HCT116 (cell line): Measurements from ENCODE around the gene NTSR2. TPM values are rescaled to one million over a fixed set of nuclear protein-coding genes. Genes with fewer than 3 reads are reported as not detected.

Experiments used
- ATAC-seq: fragments of 200-7000 bp; cut with Tn5 transposase; 2 replicates; pipeline ENCODE4 v1.9.1; 2020; ENCODE audit warnings: mild to moderate bottlenecking, moderate library complexity
- BruUV-seq: library from RNA; stranded (reverse); fragments of 400-500 nt; replicated peaks from 2 replicates; lab custom pipeline; 2021; lab: Mats Ljungman, UMichigan
- CTCF ChIA-PET: fragments of 300-600 bp; sonication (Branson Sonifier 250); formaldehyde crosslinking; loops from one replicate; lab custom pipeline; 2021; ENCODE audit warnings: antibody characterized with exemption; lab: Charles Lee
- POLR2A ChIA-PET: fragments of 300-600, 350-600 bp; sonication (Branson Sonifier 250); formaldehyde crosslinking; loops from one replicate; lab custom pipeline; 2021; ENCODE audit warnings: antibody characterized with exemption; lab: Charles Lee
- RAD21 ChIA-PET, 2 experiments: fragments of 300-600 bp; sonication (Branson Sonifier 250); formaldehyde crosslinking; loops; one replicate each; lab custom pipeline; 2023; ENCODE audit warnings: low total read pairs in 2 of 2; ENCODE audit not compliant: uncharacterized antibody in 2 of 2, unreplicated experiment in 2 of 2, low non-redundant PET in 1 of 2; lab: Charles Lee
- DNase-seq: peaks from one replicate; pipeline ENCODE4 v3.0.0-alpha.2; 2010; ENCODE audit warnings: low read depth, low spot score
- H2AFZ ChIP-seq: fragments of 200-600 bp; shearing (Covaris generic), sonication (generic); 2 replicates; pipeline ENCODE4 v1.6.1; 2017; ENCODE audit warnings: low read depth, mixed run types, mixed read lengths, antibody characterized with exemption, low read length; ENCODE audit not compliant: poor library complexity, severe bottlenecking
- H3K27ac ChIP-seq: 2 replicates; pipeline ENCODE4 v1.5.1; 2012; ENCODE audit warnings: low read depth, low read length
- H3K27me3 ChIP-seq: fragments of 200-600 bp; sonication (generic); 2 replicates; pipeline ENCODE4 v1.6.1; 2016; ENCODE audit warnings: mixed run types, low read length, mixed read lengths; ENCODE audit not compliant: insufficient read depth
- H3K36me3 ChIP-seq, 2 experiments: fragments of 200-500 bp in 1 of 2; fragments of 200-600 bp in 1 of 2; sonication (Bioruptor generic) in 1 of 2; sonication (generic) in 1 of 2; 2 replicates each; pipeline versions ENCODE4 v1.5.1 to v1.6.1; 2014 to 2016; ENCODE audit warnings: low read length in 2 of 2, inconsistent platforms in 1 of 2, mixed read lengths in 1 of 2, mixed run types in 1 of 2; ENCODE audit not compliant: insufficient read depth in 2 of 2, control insufficient read depth in 1 of 2
- H3K4me1 ChIP-seq, 2 experiments: fragments of 200-600 bp in 1 of 2; sonication (generic) in 1 of 2; 2 replicates each; pipeline versions ENCODE4 v1.5.1 to v1.6.1; 2012 to 2017; ENCODE audit warnings: low read length in 2 of 2, inconsistent platforms in 1 of 2, mild to moderate bottlenecking in 1 of 2, mixed read lengths in 1 of 2, mixed run types in 1 of 2, moderate library complexity in 1 of 2; ENCODE audit not compliant: insufficient read depth in 2 of 2, control insufficient read depth in 1 of 2
- H3K4me2 ChIP-seq: fragments of 200-600 bp; sonication (generic); 2 replicates; pipeline ENCODE4 v1.6.1; 2017; ENCODE audit warnings: mixed run types, low read length, mixed read lengths
- H3K4me3 ChIP-seq, 2 experiments: fragments of 200-600 bp in 1 of 2; sonication (generic) in 1 of 2; replicated peaks in 1 of 2; 2 replicates each; pipeline ENCODE4 v1.5.1; 2011 to 2016; ENCODE audit warnings: low read length in 2 of 2, control low read depth in 1 of 2, low read depth in 1 of 2, mild to moderate bottlenecking in 1 of 2, mixed read lengths in 1 of 2, mixed run types in 1 of 2
- H3K79me2 ChIP-seq: fragments of 200-600 bp; sonication (generic); 2 replicates; pipeline ENCODE4 v1.6.1; 2017; ENCODE audit warnings: mild to moderate bottlenecking, mixed run types, low read length, moderate library complexity, mixed read lengths; ENCODE audit not compliant: insufficient read depth
- H3K9ac ChIP-seq: fragments of 200-600 bp; sonication (generic); 2 replicates; pipeline ENCODE4 v1.6.1; 2016; ENCODE audit warnings: low read length, mixed read lengths
- H3K9me2 ChIP-seq: fragments of 200-600 bp; sonication (generic), shearing (Covaris generic); 2 replicates; pipeline ENCODE4 v1.6.1; 2017; ENCODE audit warnings: mixed run types, mild to moderate bottlenecking, moderate library complexity; ENCODE audit not compliant: insufficient read depth
- H3K9me3 ChIP-seq, 2 experiments: fragments of 200-500 bp in 1 of 2; fragments of 200-600 bp in 1 of 2; sonication (Bioruptor generic) in 1 of 2; sonication (generic) in 1 of 2; 2 replicates each; pipeline ENCODE4 v1.6.1; 2014 to 2017; ENCODE audit warnings: low read length in 2 of 2, mixed read lengths in 2 of 2, inconsistent platforms in 1 of 2, low read depth in 1 of 2, mild to moderate bottlenecking in 1 of 2, mixed run types in 1 of 2, moderate library complexity in 1 of 2; ENCODE audit not compliant: control insufficient read depth in 1 of 2, insufficient read depth in 1 of 2
- H4K20me1 ChIP-seq: fragments of 200-600 bp; sonication (generic), shearing (Covaris generic); 2 replicates; pipeline ENCODE4 v1.6.1; 2017; ENCODE audit warnings: mixed run types, mild to moderate bottlenecking, moderate library complexity; ENCODE audit not compliant: insufficient read depth
- CBX3 ChIP-seq: IDR thresholded peaks from 2 replicates; pipeline ENCODE4 v1.6.1; 2012; ENCODE audit warnings: low read depth
- EGR1 ChIP-seq: IDR thresholded peaks from 2 replicates; pipeline ENCODE4 v1.6.1; 2012; ENCODE audit warnings: low read depth
- EZH2 ChIP-seq: fragments of 200-600 bp; sonication (generic); IDR thresholded peaks from 2 replicates; pipeline ENCODE4 v1.6.1; 2017; ENCODE audit warnings: antibody characterized with exemption, mixed run types
- FOSL1 ChIP-seq: IDR thresholded peaks from 2 replicates; pipeline ENCODE4 v1.6.1; 2012; ENCODE audit warnings: low read depth
- JUND ChIP-seq: IDR thresholded peaks from 2 replicates; pipeline ENCODE4 v1.6.1; 2012
- SIN3A ChIP-seq: IDR thresholded peaks from 2 replicates; pipeline ENCODE4 v1.6.1; 2012; ENCODE audit warnings: low read depth
- SP1 ChIP-seq: IDR thresholded peaks from 2 replicates; pipeline ENCODE4 v1.6.1; 2012; ENCODE audit warnings: low read depth
- TCF7L2 ChIP-seq: IDR thresholded peaks from 2 replicates; pipeline ENCODE4 v1.7.0; 2011; ENCODE audit warnings: borderline replicate concordance, inconsistent platforms; ENCODE audit not compliant: insufficient read depth, insufficient read length; ENCODE audit errors: extremely low read depth
- ZFX ChIP-seq: fragments of 450-650 bp; IDR thresholded peaks from 2 replicates; pipeline ENCODE4 v1.6.1; 2017
- intact Hi-C: fragments of 100-400 bp; cut with micrococcal nuclease; formaldehyde crosslinking; loops from 2 replicates; pipeline ENCODE4 v1.10.0; 2022
- total RNA-seq: library from RNA; stranded (reverse); gene quantifications from one replicate; pipeline ENCODE4 v1.2.1, GENCODE V29; 2021; ENCODE audit not compliant: unreplicated experiment
- TF ChIP-seq, protein P1 (sequence below): IDR thresholded peaks from 2 replicates; pipeline ENCODE4 v1.6.1; 2012
- TF ChIP-seq, protein P2 (sequence below): IDR thresholded peaks from 2 replicates; pipeline ENCODE4 v1.6.1; 2012
- TF ChIP-seq, protein P3 (sequence below), 3 experiments: fragments of 200-600 bp in 1 of 3; sonication (generic) in 1 of 3; IDR thresholded peaks in 2 of 3; conservative IDR thresholded peaks in 1 of 3; 2 replicates each; pipeline ENCODE4 v1.5.1; 2012 to 2017; ENCODE audit warnings: low read depth in 2 of 3, low read length in 2 of 3, antibody characterized with exemption in 1 of 3, borderline replicate concordance in 1 of 3, control low read depth in 1 of 3, mild to moderate bottlenecking in 1 of 3, mixed read lengths in 1 of 3, mixed run types in 1 of 3, moderate library complexity in 1 of 3; ENCODE audit not compliant: insufficient read depth in 1 of 3

The NTSR2 gene
- total RNA-seq, 1 experiment from 2014 or later: not detected

DNA sequence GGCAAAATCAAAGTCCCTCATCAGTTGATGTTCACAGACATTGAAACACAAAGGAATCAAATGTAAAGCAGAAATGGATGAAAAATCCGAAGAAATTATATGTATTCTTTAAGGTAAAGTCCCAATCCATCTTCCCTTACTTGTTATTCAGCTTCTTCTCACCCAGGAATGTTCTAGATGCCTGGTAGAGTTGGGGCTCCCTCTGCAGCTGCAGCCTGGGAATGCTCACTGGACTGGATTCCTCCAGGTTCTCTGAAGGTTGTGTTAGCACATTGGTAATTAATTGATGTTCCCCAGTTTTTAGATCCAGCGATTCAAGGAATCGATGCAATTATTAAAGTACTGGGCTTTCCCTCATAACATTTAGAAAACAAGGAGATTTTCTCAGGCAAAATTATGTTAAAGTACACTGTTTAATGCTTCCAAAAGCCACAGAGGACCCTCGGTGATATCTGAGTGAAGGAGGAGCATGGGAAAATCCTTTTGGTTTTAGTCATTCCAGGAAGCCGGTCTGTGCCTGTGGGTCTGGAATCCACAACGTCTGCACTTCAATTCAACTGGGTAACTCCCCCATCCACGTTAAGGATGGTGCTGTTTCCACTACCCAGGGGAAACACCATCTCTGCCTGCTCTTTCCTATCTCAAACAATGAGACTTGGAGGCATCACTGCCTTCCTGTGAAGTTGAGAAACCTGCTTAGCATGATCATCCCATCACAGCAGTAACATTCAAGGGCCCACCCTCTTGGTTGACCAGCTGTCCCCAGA is 22.0 kb downstream of the NTSR2 start (continued):
- no peak for TF ChIP-seq TCF7L2
- TF ChIP-seq, all 23 proteins: peak for 2

DNA sequence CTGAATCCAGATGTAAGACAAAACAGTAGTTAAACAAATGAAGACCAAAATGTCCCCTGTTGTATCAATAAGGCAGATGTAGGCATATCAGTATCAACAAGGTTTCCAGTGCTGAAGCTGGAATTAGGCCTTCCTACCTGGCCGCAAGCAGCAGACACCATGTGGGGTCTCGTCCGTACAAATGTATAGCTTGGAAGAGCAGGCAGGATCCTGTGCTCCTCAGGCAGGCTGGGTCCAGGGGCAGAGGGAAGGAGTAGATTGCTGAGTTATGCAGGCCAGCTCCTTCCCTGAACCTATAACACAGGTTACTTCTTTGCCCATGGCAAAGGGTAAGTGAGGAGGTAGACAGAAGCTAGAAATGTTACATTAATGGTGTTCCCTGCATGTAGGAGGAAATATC is 23.5 kb downstream of the NTSR2 start:
- Histone ChIP-seq H3K9ac (no peak overlapping the region), H3K79me2 (no peaks in the 10 kb centered on the region), H3K27ac (no peak overlapping the region), H3K9me2 (no peaks in the 10 kb centered on the region), H3K9me3 (no peaks in the 10 kb centered on the region), H3K27me3 (no peaks in the 10 kb centered on the region; the same call in 1 of the 2 replicates), H3K4me2 (no peak overlapping the region), H3K36me3 (no peaks in the 10 kb centered on the region), H2AFZ (no peak overlapping the region), H4K20me1 (no peaks in the 10 kb centered on the region), H3K4me3 (no peak overlapping the region), H3K4me1 (no peaks in the 10 kb centered on the region)
- RAD21 ChIA-PET: no interaction called here
- CTCF ChIA-PET: interaction anchor here (1.8 kb wide), 1 partner anchor 514 kb away, joined by 4 read pairs; a partner anchor contains a TSS
- ATAC-seq: no peak
- DNase-seq: no peak
- POLR2A ChIA-PET: no interaction called here
- BruUV-seq: no TSS peak
- TF ChIP-seq TCF7L2 (no peak), SIN3A (no peak), FOSL1 (no peak), EGR1 (no peak)
- intact Hi-C loops: no loop called here

DNA sequence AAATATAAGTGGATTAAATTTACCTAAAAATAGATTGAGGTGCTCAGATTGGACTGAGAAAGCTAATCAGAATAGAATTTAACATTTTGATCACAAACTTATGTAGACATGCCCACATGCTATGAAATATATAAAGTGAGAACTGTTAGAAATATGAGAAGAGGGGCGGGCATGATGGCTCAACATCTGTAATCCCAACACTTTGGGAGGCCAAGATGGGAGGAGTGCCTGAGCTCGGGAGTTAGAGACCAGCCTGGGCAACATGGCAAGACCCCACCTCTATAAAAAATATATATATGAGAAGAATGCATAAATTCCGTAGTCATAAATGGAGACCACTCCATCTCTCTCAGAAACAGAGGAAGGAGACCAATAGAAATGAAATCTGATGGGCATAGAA is 25.7 kb downstream of the NTSR2 start:
- no peak for TF ChIP-seq SP1
- TF ChIP-seq EZH2: no peak
- TF ChIP-seq, protein P1, sequence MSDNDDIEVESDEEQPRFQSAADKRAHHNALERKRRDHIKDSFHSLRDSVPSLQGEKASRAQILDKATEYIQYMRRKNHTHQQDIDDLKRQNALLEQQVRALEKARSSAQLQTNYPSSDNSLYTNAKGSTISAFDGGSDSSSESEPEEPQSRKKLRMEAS: no peak
- TF ChIP-seq CBX3: no peak
- TF ChIP-seq TCF7L2: no peak
- TF ChIP-seq ZFX: no peak
- TF ChIP-seq, protein P2, sequence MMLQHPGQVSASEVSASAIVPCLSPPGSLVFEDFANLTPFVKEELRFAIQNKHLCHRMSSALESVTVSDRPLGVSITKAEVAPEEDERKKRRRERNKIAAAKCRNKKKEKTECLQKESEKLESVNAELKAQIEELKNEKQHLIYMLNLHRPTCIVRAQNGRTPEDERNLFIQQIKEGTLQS: no peak
- TF ChIP-seq, protein P3, sequence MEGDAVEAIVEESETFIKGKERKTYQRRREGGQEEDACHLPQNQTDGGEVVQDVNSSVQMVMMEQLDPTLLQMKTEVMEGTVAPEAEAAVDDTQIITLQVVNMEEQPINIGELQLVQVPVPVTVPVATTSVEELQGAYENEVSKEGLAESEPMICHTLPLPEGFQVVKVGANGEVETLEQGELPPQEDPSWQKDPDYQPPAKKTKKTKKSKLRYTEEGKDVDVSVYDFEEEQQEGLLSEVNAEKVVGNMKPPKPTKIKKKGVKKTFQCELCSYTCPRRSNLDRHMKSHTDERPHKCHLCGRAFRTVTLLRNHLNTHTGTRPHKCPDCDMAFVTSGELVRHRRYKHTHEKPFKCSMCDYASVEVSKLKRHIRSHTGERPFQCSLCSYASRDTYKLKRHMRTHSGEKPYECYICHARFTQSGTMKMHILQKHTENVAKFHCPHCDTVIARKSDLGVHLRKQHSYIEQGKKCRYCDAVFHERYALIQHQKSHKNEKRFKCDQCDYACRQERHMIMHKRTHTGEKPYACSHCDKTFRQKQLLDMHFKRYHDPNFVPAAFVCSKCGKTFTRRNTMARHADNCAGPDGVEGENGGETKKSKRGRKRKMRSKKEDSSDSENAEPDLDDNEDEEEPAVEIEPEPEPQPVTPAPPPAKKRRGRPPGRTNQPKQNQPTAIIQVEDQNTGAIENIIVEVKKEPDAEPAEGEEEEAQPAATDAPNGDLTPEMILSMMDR (IDR thresholded peaks at IDR 0.05 in 2 of 3, conservative IDR thresholded peaks at IDR 0.05 in 1 of 3; ENCODE audit: borderline replicate concordance in 1 of 3, insufficient read depth in 1 of 3, low read depth in 2 of 3, low read length in 2 of 3): no peak
- no peak for TF ChIP-seq JUND
- no peak for TF ChIP-seq EGR1
- TF ChIP-seq, all 23 proteins: peak for 0
- DNase-seq (no peak), ATAC-seq (no peak)
- Histone ChIP-seq H3K4me1 (no peaks in the 10 kb centered on the region), H3K79me2 (no peaks in the 10 kb centered on the region), H4K20me1 (no peaks in the 10 kb centered on the region), H3K4me2 (no peak overlapping the region), H3K9me2 (no peaks in the 10 kb centered on the region), H3K27me3 (no peaks in the 10 kb centered on the region), H3K9ac (no peak overlapping the region), H3K36me3 (no peaks in the 10 kb centered on the region), H3K4me3 (no peak overlapping the region), H3K9me3 (no peaks in the 10 kb centered on the region), H2AFZ (no peak overlapping the region), H3K27ac (no peak overlapping the region)
- ChIA-PET CTCF (no interaction called here), POLR2A (no interaction called here), RAD21 (no interaction called here)
- intact Hi-C loops: no loop called here
- BruUV-seq: no TSS peak
